CD14-positive monocyte (primary cell): ENCODE results near the gene PLA2G2F. TPM values are rescaled to one million over a fixed set of nuclear protein-coding genes. Genes with fewer than 3 reads are reported as not detected.

Source experiments
- DNase-seq, 3 donors: peaks; one replicate each; pipeline ENCODE4 v3.0.0-alpha.2; 2011 to 2022
- H2AFZ ChIP-seq: 2 replicates; pipeline ENCODE4 v1.6.0; 2012; ENCODE audit warnings: mild to moderate bottlenecking, low read depth, low read length, inconsistent platforms; ENCODE audit not compliant: insufficient read depth, poor library complexity, severe bottlenecking
- H3K27ac ChIP-seq, 2 donors: 1 replicate in 1 of 2; 2 replicates in 1 of 2; pipeline ENCODE4 v1.5.1; 2012 to 2013; ENCODE audit warnings: low read length in 2 of 2, control low read depth in 1 of 2, inconsistent platforms in 1 of 2, low read depth in 1 of 2, mild to moderate bottlenecking in 1 of 2
- H3K27me3 ChIP-seq, 2 donors: one replicate each; pipeline versions ENCODE4 v1.6.0 to v1.6.1; 2011 to 2013; ENCODE audit warnings: low read length in 2 of 2; ENCODE audit not compliant: control insufficient read depth in 2 of 2, insufficient read depth in 2 of 2
- H3K36me3 ChIP-seq, 2 donors: replicated peaks in 1 of 2; 1 replicate in 1 of 2; 2 replicates in 1 of 2; pipeline versions ENCODE4 v1.5.1 to v1.6.1; 2012 to 2013; ENCODE audit warnings: low read length in 2 of 2, control low read depth in 1 of 2, inconsistent platforms in 1 of 2, mild to moderate bottlenecking in 1 of 2; ENCODE audit not compliant: insufficient read depth in 2 of 2, control insufficient read depth in 1 of 2
- H3K4me1 ChIP-seq, 2 donors: 1 replicate in 1 of 2; 2 replicates in 1 of 2; pipeline versions ENCODE4 v1.5.1 to v1.6.1; 2012 to 2013; ENCODE audit warnings: low read length in 2 of 2, control low read depth in 1 of 2, inconsistent platforms in 1 of 2, mild to moderate bottlenecking in 1 of 2, moderate library complexity in 1 of 2; ENCODE audit not compliant: insufficient read depth in 2 of 2, control insufficient read depth in 1 of 2
- H3K4me2 ChIP-seq: replicated peaks from 2 replicates; pipeline ENCODE3; 2012; ENCODE audit warnings: low read length, moderate library complexity, mild to moderate bottlenecking; ENCODE audit not compliant: poor library complexity, severe bottlenecking; ENCODE audit errors: extremely low read depth
- H3K4me3 ChIP-seq, 3 experiments: fragments of 200-600 bp in 1 of 3; sonication (generic) in 1 of 3; replicated peaks in 1 of 3; 1 replicate in 2 of 3; 2 replicates in 1 of 3; pipeline ENCODE4 v1.5.1; 2011 to 2013; ENCODE audit warnings: low read length in 3 of 3, mild to moderate bottlenecking in 3 of 3, control low read depth in 2 of 3, low read depth in 2 of 3, inconsistent platforms in 1 of 3, moderate library complexity in 1 of 3
- H3K79me2 ChIP-seq: 2 replicates; pipeline ENCODE4 v1.6.0; 2012; ENCODE audit warnings: mild to moderate bottlenecking, control low read depth, inconsistent platforms, low read length, moderate library complexity; ENCODE audit not compliant: insufficient read depth
- H3K9ac ChIP-seq: 2 replicates; pipeline ENCODE4 v1.6.0; 2017; ENCODE audit warnings: low read length, mild to moderate bottlenecking; ENCODE audit not compliant: insufficient read depth, poor library complexity, severe bottlenecking
- H3K9me3 ChIP-seq, 2 donors: replicated peaks in 1 of 2; 1 replicate in 1 of 2; 2 replicates in 1 of 2; pipeline versions ENCODE4 v1.5.1 to v1.6.1; 2012 to 2013; ENCODE audit warnings: low read length in 2 of 2, control low read depth in 1 of 2; ENCODE audit not compliant: control insufficient read depth in 1 of 2, insufficient read depth in 1 of 2
- H4K20me1 ChIP-seq: 2 replicates; pipeline ENCODE4 v1.6.0; 2012; ENCODE audit warnings: mild to moderate bottlenecking, low read length, control low read depth, moderate library complexity; ENCODE audit not compliant: insufficient read depth
- H3K27ac Mint-ChIP-seq, 7 donors: one replicate each; pipeline ENCODE4 v1.8.0; 2020; ENCODE audit warnings: mild to moderate bottlenecking in 7 of 7, mixed read lengths in 7 of 7, moderate library complexity in 6 of 7, inconsistent platforms in 2 of 7
- H3K27me3 Mint-ChIP-seq, 3 donors: one replicate each; pipeline ENCODE4 v1.8.0; 2021 to 2022; ENCODE audit warnings: low read depth in 3 of 3, mild to moderate bottlenecking in 3 of 3, mixed read lengths in 3 of 3, moderate library complexity in 3 of 3, inconsistent platforms in 1 of 3
- H3K36me3 Mint-ChIP-seq, 2 donors: one replicate each; pipeline ENCODE4 v1.8.0; 2020; ENCODE audit warnings: mixed read lengths in 2 of 2, inconsistent platforms in 1 of 2, mild to moderate bottlenecking in 1 of 2
- H3K4me1 Mint-ChIP-seq: one replicate; pipeline ENCODE4 v1.8.0; 2020; ENCODE audit warnings: mild to moderate bottlenecking, mixed read lengths
- H3K4me3 Mint-ChIP-seq, 2 donors: one replicate each; pipeline ENCODE4 v1.8.0; 2020; ENCODE audit warnings: mild to moderate bottlenecking in 2 of 2, mixed read lengths in 2 of 2, moderate library complexity in 1 of 2
- H3K9me3 Mint-ChIP-seq, 7 donors: one replicate each; pipeline ENCODE4 v1.8.0; 2020 to 2022; ENCODE audit warnings: mixed read lengths in 7 of 7, mild to moderate bottlenecking in 6 of 7, moderate library complexity in 6 of 7, inconsistent platforms in 2 of 7
- WGBS: methylation state at CpG from one replicate; pipeline ENCODE4 v1.1.5; 2013; ENCODE audit warnings: missing lambda C conversion rate; ENCODE audit not compliant: insufficient coverage; 5-methylcytosine and 5-hydroxymethylcytosine counted together
- intact Hi-C, 2 donors: fragments of 100-400 bp; cut with micrococcal nuclease; formaldehyde crosslinking; loops; one replicate each; pipeline versions ENCODE4 v1.15.0 to v1.15.1; 2023
- polyA plus RNA-seq, 3 donors: library from polyadenylated mRNA; depleted of rRNA in 1 of 3; unstranded in 2 of 3; stranded (reverse) in 1 of 3; fragments of 300-500 nt in 2 of 3; fragments of >200 nt in 1 of 3; fragmentation: Illumina TruSeq in 2 of 3; gene quantifications; 1 replicate in 2 of 3; 2 replicates in 1 of 3; pipeline ENCODE4 v1.2.3, GENCODE V29; 2012 to 2021
- TF ChIP-seq, protein P1 (sequence below): fragments of 200-600 bp; IDR thresholded peaks from one replicate; pipeline ENCODE4 v1.8.0; 2022; ENCODE audit warnings: antibody characterized with exemption, mild to moderate bottlenecking

Gene PLA2G2F
- polyA plus RNA-seq, 3 donors = not detected

DNA sequence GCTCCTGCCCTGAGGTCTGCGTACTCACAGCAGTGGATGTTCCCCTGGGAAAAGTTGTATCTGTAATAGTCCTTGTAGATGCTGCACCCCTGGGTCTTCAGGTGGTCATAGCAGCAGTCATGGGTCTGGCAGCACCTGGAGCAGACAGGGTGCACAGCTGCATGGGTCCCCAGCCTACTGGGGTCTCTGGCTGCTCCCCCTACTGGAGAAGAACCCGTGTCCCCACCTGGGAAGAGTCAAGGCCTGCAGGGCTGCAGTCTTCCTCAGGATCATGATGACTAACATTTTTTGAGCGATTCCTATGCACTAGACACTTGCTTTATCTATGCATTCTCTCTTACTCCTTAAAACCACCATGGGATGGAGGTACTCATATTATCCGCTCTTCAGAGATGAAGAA is 23.6 kb upstream of the PLA2G2F start:
- Histone ChIP-seq H3K9me3 (no peaks in the 10 kb centered on the region), H3K36me3 (no peaks in the 10 kb centered on the region), H2AFZ (no peak overlapping the region), H3K79me2 (no peaks in the 10 kb centered on the region), H4K20me1 (no peaks in the 10 kb centered on the region), H3K4me1 (peaks cover 8% of the 10 kb centered on the region in 2 donors), H3K9ac (no peak overlapping the region), H3K27me3 (no peaks in the 10 kb centered on the region), H3K4me2 (no peak overlapping the region), H3K4me3 (no peak overlapping the region), H3K27ac (no peak overlapping the region)
- H3K4me3 Mint-ChIP-seq = no peak overlapping the region
- DNase-seq = no peak
- intact Hi-C loops = no loop called here
- H3K9me3 Mint-ChIP-seq = peaks cover 0 to 2% (median 0%) of the 10 kb centered on the region in 7 donors
- WGBS = 80% methylated on average over 2 of the region's 4 CpGs
- no peak overlapping the region for H3K27ac Mint-ChIP-seq
- H3K36me3 Mint-ChIP-seq = no peaks in the 10 kb centered on the region
- peaks cover 7 to 8% (median 8%) of the 10 kb centered on the region in 3 donors for H3K27me3 Mint-ChIP-seq
- H3K4me1 Mint-ChIP-seq = peaks cover 11% of the 10 kb centered on the region
- TF ChIP-seq, protein P1, sequence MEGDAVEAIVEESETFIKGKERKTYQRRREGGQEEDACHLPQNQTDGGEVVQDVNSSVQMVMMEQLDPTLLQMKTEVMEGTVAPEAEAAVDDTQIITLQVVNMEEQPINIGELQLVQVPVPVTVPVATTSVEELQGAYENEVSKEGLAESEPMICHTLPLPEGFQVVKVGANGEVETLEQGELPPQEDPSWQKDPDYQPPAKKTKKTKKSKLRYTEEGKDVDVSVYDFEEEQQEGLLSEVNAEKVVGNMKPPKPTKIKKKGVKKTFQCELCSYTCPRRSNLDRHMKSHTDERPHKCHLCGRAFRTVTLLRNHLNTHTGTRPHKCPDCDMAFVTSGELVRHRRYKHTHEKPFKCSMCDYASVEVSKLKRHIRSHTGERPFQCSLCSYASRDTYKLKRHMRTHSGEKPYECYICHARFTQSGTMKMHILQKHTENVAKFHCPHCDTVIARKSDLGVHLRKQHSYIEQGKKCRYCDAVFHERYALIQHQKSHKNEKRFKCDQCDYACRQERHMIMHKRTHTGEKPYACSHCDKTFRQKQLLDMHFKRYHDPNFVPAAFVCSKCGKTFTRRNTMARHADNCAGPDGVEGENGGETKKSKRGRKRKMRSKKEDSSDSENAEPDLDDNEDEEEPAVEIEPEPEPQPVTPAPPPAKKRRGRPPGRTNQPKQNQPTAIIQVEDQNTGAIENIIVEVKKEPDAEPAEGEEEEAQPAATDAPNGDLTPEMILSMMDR = no peak

DNA sequence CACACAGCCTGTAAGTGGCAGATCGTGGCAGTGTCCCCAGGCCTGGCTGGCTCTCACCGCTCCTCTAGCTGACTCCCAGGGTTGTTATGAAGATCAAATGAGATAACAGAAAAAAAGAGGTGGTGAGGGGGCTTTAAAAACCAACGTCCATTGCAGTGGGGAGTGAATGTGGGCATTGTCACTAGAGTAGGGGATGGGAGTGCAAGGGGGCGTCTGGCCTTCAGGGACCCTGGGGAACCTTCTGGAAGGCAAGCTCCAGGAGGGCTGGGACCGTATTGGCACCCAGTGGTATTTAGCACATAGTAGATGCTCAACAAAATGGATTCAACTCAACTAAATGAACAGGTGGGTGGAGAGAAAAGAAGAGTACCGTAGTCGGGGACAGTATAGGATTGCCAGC is 23.2 kb upstream of the PLA2G2F start:
- Mint-ChIP-seq H3K27me3 (peaks cover 5 to 8% (median 8%) of the 10 kb centered on the region in 3 donors), H3K4me1 (peaks cover 11% of the 10 kb centered on the region), H3K36me3 (no peaks in the 10 kb centered on the region), H3K4me3 (no peak overlapping the region), H3K9me3 (peaks cover 0 to 2% (median 0%) of the 10 kb centered on the region in 7 donors), H3K27ac (no peak overlapping the region)
- TF ChIP-seq, protein P1 = no peak
- no peak overlapping the region for H3K27ac ChIP-seq
- H2AFZ ChIP-seq = no peak overlapping the region
- H3K9me3 ChIP-seq = no peaks in the 10 kb centered on the region
- H3K27me3 ChIP-seq = no peaks in the 10 kb centered on the region
- WGBS = 92% methylated on average over 5 of the region's 7 CpGs
- no peaks in the 10 kb centered on the region for H4K20me1 ChIP-seq
- no peaks in the 10 kb centered on the region for H3K36me3 ChIP-seq
- intact Hi-C loops = no loop called here
- H3K4me1 ChIP-seq = peaks cover 8% of the 10 kb centered on the region in 2 donors
- DNase-seq = no peak
- no peak overlapping the region for H3K9ac ChIP-seq
- no peak overlapping the region for H3K4me3 ChIP-seq
- H3K4me2 ChIP-seq = no peak overlapping the region
- H3K79me2 ChIP-seq = no peaks in the 10 kb centered on the region
